Spleen (tissue), 7 donors: ENCODE data around the gene PAPOLB.

ENCODE experiments used
- POLR2A ChIP-seq, 3 donors: fragments of 450-650 bp; IDR thresholded peaks; one replicate each; pipeline ENCODE4 v1.5.1; 2017; ENCODE audit warnings: antibody characterized with exemption in 3 of 3, mild to moderate bottlenecking in 1 of 3
- POLR2AphosphoS5 ChIP-seq, 3 donors: sonication (generic); formaldehyde crosslinking; IDR thresholded peaks; one replicate each; pipeline ENCODE4 v1.5.1; 2017; ENCODE audit warnings: antibody characterized with exemption in 3 of 3
- TF ChIP-seq, protein P1 (sequence below), 11 experiments: fragments of 200-600 bp in 7 of 11; fragments of 450-650 bp in 4 of 11; sonication (generic) in 4 of 11; IDR thresholded peaks in 8 of 11; conservative IDR thresholded peaks in 3 of 11; 1 replicate in 7 of 11; 2 replicates in 4 of 11; pipeline versions ENCODE4 v1.4.0 to v1.8.0; 2016 to 2021; ENCODE audit warnings: antibody characterized with exemption in 11 of 11, inconsistent platforms in 4 of 11, mild to moderate bottlenecking in 1 of 11
- donor health status: DM: no; HTN: no; CAD: no; lungs with moderate emphysema.
- donor health status: DM: no; HTN: no; CAD: no.
- donor health status: DM: no; HTN: no; CAD: no.

DNA sequence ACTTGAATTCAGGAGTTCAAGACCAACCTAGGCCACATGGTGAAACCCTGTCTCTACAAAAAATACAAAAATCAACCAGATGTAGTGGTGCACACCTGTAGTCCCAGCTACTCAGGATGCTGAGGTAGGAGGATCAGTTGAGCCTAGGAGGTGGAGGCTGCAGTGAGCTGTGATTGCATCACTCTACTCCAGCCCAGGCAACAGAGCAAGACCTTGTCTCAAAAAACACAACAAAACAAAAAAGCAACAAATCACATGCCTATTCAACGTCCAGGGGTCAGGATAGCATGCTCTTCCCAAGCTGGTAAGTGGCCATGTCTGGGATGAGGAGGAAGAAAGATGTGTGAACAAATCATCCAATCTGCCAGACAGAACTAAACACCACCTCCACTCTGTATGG lies 27.9 kb upstream of the PAPOLB start:
- TF ChIP-seq, protein P1, sequence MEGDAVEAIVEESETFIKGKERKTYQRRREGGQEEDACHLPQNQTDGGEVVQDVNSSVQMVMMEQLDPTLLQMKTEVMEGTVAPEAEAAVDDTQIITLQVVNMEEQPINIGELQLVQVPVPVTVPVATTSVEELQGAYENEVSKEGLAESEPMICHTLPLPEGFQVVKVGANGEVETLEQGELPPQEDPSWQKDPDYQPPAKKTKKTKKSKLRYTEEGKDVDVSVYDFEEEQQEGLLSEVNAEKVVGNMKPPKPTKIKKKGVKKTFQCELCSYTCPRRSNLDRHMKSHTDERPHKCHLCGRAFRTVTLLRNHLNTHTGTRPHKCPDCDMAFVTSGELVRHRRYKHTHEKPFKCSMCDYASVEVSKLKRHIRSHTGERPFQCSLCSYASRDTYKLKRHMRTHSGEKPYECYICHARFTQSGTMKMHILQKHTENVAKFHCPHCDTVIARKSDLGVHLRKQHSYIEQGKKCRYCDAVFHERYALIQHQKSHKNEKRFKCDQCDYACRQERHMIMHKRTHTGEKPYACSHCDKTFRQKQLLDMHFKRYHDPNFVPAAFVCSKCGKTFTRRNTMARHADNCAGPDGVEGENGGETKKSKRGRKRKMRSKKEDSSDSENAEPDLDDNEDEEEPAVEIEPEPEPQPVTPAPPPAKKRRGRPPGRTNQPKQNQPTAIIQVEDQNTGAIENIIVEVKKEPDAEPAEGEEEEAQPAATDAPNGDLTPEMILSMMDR (IDR thresholded peaks at IDR 0.05 in 8 of 11, conservative IDR thresholded peaks at IDR 0.05 in 3 of 11), result no peak
- TF ChIP-seq POLR2A (IDR thresholded peaks at IDR 0.05), result no peak
- no peak for TF ChIP-seq POLR2AphosphoS5 (IDR thresholded peaks at IDR 0.05)
